DMS 273 treated with DMSO at 0.1 percent for 48 hours (cell line): ENCODE measurements around the gene PRKAG2.
A peak's percentile ranks its signal among the peaks of the same experiment; 100 is the strongest.
"Not testable (repeated sequence)": the region's sequence is repeated elsewhere in the genome, so short reads cannot be mapped to it uniquely, and the experiment has no call there.

Source experiments
- DNase-seq: peaks from one replicate; lab custom pipeline; 2025; lab: John Stamatoyannopoulos, UW

The PRKAG2 gene

GRCh38 chr7:151764056-151764920 is 112.6 kb downstream of the PRKAG2 start:
- no peak for DNase-seq

GRCh38 chr7:151763420-151763984 is 113.4 kb downstream of the PRKAG2 start:
- DNase-seq = no peak

DNA sequence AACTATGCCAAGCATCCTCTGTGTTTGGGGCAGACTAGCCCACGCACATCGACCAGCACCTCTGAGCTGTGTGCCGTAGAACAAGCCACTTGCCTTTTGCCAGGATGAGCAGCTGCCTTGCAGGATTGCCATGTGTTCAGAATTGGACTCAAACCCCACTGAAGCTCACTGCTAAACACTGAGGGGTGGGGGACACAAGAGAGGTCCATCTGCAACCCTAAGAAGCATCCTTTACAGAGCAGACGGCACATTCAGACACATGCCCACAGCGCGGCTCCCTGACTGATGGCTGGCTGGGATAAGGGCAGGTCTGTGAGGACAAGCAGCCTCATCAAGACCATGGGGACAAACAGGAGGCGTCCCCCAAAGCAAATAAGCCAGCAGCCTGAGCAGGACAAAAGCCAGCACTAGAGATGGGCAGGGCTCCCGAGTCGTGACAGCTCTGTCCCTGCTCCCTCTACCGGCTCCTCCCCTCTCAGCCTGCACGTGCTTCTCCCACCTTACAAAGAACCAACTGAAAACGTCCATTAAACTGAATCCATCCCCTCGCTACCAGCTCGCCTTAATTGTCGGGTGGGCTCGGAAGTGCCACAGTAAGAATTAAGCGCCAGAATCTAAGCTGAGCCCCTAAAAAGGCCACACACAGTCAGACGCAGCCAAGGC is 114.2 kb downstream of the PRKAG2 start:
- no peak for DNase-seq

DNA sequence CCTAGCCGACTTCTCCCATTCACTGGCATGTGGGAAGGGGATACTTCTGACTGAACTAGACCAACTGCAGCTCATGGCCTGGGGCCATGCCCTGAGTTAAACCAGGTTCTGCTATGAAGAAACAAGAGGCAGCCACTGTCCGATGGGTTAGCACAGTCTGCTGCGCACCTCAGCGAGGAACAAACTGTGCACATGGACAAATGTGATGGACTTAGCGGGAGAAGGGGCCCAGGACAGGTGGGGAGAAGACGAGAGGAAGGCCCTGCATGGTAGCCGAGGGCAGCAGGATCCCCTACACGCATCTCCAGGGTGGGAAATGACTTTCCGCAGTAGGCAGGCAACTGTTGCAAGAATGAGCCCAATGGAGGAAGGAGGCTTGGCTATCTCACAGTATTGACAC is 115.0 kb downstream of the PRKAG2 start:
- DNase-seq = no peak

- DNase-seq = no peak
Observed at GRCh38 chr7:151761231-151761630, 115.7 kb downstream of the PRKAG2 start.

GRCh38 chr7:151759591-151760042 is 117.3 kb downstream of the PRKAG2 start:
- peak; percentile 28 for DNase-seq

- DNase-seq = no peak
Observed at GRCh38 chr7:151758622-151759540, 118.0 kb downstream of the PRKAG2 start.

DNA sequence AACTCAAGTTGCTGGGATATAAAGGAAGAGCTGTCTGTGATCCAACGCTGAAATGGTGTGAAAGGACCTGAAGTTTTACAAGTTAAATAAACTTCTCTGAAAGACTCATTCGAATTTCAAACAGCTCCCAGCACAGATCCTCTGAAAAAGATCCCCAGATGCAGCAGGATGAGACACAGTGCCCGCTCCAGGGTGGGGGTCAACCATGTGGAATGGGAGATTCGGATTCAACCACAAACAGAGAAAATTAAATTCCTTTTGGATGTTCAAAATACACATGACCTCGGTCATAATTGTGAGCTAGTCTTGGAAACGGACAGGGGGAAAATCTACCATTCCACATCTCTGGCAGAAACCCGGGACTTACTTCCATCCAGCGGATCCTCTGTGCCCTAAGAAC is 119.6 kb downstream of the PRKAG2 start:
- no peak for DNase-seq

DNA sequence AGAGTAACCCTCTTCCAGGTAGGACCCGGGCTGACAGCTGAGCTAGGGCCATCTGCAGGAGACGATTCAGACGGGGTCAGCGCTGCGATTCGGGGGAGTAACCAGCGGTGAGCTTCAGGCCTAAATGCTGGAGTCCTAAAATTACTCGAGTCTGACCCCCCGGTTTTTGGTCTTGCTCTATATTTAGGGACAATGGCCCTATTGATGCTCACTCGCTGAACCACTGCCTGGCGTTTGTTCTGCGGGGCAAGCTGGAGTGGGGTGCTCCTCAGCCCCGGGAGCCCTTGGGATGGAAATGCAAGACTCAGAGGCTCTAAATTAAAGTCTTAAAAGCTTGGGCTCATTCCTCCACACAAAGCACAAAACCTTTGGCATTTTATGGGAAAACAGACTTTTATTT is 120.0 kb downstream of the PRKAG2 start:
- DNase-seq = no peak

GRCh38 chr7:151756076-151756731 is 120.7 kb downstream of the PRKAG2 start:
- DNase-seq = no peak

DNA sequence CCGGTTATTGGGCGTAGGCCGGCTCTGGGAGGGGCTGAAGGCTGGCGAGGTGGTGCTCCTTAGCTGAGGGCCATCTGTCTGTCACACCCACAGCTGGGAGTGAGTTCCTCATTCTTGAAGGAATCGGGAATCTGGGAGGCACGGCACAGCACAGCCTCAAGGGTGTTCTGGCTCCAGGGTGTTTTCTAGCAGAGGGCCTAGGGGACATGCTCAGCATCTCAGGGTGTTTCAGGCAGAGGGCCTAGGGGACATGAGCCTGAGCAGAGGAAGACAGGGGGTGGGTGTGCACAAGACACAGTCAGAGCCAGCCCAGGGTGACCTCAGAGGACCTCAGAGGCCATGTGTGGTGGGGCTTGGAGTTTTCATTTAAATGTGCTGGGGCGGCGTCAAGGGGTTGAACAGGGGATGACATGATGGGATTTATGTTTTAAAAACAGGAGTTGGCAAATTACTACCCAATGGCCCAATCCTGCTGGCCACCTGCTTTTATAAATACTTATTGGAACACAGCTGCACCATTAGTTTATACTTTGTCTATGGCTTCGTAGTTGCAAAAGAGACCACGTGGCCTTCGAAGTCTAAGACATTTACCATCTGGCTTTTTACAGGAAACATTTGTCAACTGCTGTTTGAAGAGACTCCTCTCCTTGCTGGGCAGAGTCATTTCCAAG is 121.6 kb downstream of the PRKAG2 start:
- no peak for DNase-seq

- DNase-seq = no peak
Observed at GRCh38 chr7:151754688-151755130, 122.2 kb downstream of the PRKAG2 start.

DNA sequence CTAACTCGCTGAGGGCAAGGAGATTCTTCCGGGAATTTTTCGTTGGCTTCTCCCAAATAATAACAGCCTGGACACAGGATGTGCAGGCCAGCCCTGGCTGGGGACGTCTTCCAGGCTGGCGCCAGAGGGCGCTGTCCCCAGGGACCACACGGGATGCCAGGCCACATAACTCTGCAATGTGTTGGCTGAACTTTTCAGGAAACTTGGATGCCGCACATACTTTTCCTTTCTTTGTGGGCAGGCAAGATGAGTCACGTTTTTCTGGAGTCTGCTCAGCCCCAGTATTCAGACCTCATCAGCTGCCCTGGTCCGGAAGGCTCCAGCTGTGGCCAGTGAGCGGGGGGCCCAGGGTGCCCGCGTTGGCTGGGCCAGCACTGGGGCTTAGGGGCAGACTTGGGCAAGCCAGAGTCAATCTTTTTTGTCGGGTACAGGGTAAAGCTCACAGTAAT is 122.7 kb downstream of the PRKAG2 start:
- peak; percentile 47 for DNase-seq

GRCh38 chr7:151752816-151753595 is 123.9 kb downstream of the PRKAG2 start:
- no peak for DNase-seq

- no peak for DNase-seq
Observed at GRCh38 chr7:151752037-151752436, 124.9 kb downstream of the PRKAG2 start.

GRCh38 chr7:151748733-151749132 is 128.2 kb downstream of the PRKAG2 start:
- no peak for DNase-seq

GRCh38 chr7:151748021-151748420 is 128.9 kb downstream of the PRKAG2 start:
- DNase-seq = not testable (repeated sequence)

- DNase-seq = no peak
Observed at GRCh38 chr7:151745706-151746105, 131.2 kb downstream of the PRKAG2 start.
